Upper lobe of left lung (tissue), 6 donors: ENCODE results near the gene GSTA5. TPM values are rescaled to one million over a fixed set of nuclear protein-coding genes. Genes with fewer than 3 reads are reported as not detected.

Source experiments
- ATAC-seq, 2 donors: fragments of 200-7000 bp; cut with Tn5 transposase; one replicate each; pipeline ENCODE4 v1.9.1; 2022; ENCODE audit warnings: mild to moderate bottlenecking in 2 of 2, moderate library complexity in 2 of 2; ENCODE audit not compliant: low FRiP score in 2 of 2
- DNase-seq, 2 donors: peaks; one replicate each; pipeline ENCODE4 v3.0.0-alpha.2; 2019 to 2020
- H3K27ac ChIP-seq, 4 donors: fragments of 200-600 bp; sonication (generic); one replicate each; pipeline ENCODE4 v1.5.1; 2016 to 2019
- H3K27me3 ChIP-seq, 4 donors: fragments of 200-600 bp; sonication (generic); one replicate each; pipeline ENCODE4 v1.5.1; 2017 to 2019
- H3K36me3 ChIP-seq, 4 donors: fragments of 200-600 bp; sonication (generic); one replicate each; pipeline ENCODE4 v1.5.1; 2016 to 2019
- H3K4me1 ChIP-seq, 4 donors: fragments of 200-600 bp; sonication (generic); one replicate each; pipeline ENCODE4 v1.5.1; 2018 to 2019
- H3K4me3 ChIP-seq, 4 donors: fragments of 200-600 bp; sonication (generic); one replicate each; pipeline ENCODE4 v1.5.1; 2017 to 2019; ENCODE audit warnings: mild to moderate bottlenecking in 2 of 4, moderate library complexity in 1 of 4
- H3K9me3 ChIP-seq, 4 donors: fragments of 200-600 bp; sonication (generic); one replicate each; pipeline ENCODE4 v1.5.1; 2018 to 2019
- EP300 ChIP-seq, 4 donors: sonication (generic); formaldehyde crosslinking; IDR thresholded peaks; one replicate each; pipeline ENCODE4 v1.5.1; 2017; ENCODE audit warnings: antibody characterized with exemption in 4 of 4, control low read depth in 2 of 4
- POLR2A ChIP-seq, 4 donors: fragments of 450-650 bp; IDR thresholded peaks; one replicate each; pipeline ENCODE4 v1.5.1; 2016 to 2017; ENCODE audit warnings: antibody characterized with exemption in 4 of 4, mild to moderate bottlenecking in 2 of 4
- POLR2AphosphoS5 ChIP-seq, 2 donors: sonication (generic); formaldehyde crosslinking; IDR thresholded peaks; one replicate each; pipeline ENCODE4 v1.5.1; 2017; ENCODE audit warnings: antibody characterized with exemption in 2 of 2
- WGBS, 2 donors: methylation state at CpG; one replicate each; pipeline ENCODE4 v1.1.5; 2017 to 2018; 5-methylcytosine and 5-hydroxymethylcytosine counted together
- total RNA-seq, 6 donors: library from RNA; depleted of rRNA in 4 of 6; stranded (reverse); fragments of >200 nt in 4 of 6; gene quantifications; one replicate each; pipeline versions ENCODE4 v1.1.0 to v1.2.1, GENCODE V29; 2016 to 2021
- TF ChIP-seq, protein P1 (sequence below), 6 experiments: fragments of 450-650 bp in 4 of 6; fragments of 200-600 bp in 2 of 6; sonication (generic) in 2 of 6; IDR thresholded peaks; one replicate each; pipeline ENCODE4 v1.5.1; 2016 to 2019; ENCODE audit warnings: antibody characterized with exemption in 6 of 6
- donor health status: DM: no; HTN: no; CAD: no; lungs with moderate emphysema.
- donor health status: DM: no; HTN: yes; CAD: no; lungs with severe emphysema.

The GSTA5 gene
- total RNA-seq, 6 donors from 2014 or later = not detected

DNA sequence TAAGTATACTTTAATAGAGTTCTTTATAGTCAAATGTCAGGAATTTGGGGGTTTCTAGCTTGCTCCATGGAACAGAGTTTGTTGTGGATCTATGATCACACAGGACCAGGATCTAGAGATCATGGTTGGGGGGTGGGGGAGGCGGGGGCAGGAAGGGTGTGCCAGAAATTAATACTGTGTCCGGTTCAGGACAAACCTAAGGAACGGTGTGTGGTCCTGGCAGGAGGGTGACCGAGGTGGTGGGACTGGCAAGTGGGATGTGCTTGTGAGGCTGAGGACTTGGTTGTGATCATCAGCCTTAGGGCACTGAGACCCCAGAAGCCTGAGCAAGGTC lies 41.0 kb upstream of the GSTA5 start:
- whole genome bisulfite sequencing, 2 donors = 39 to 67% methylated on average over 4 of the region's 4 CpGs
- DNase-seq (peak in 1 of 2 donors; percentile 22), ATAC-seq (peak; percentile 24 to 38)
- peak overlapping the region in 2 of 4 donors; percentile 80 to 88 for H3K27ac ChIP-seq
- H3K4me1 ChIP-seq = peaks cover 4 to 9% (median 6%) of the 10 kb centered on the region in 4 donors
- no peaks in the 10 kb centered on the region for H3K9me3 ChIP-seq
- no peaks in the 10 kb centered on the region for H3K36me3 ChIP-seq
- no peaks in the 10 kb centered on the region for H3K27me3 ChIP-seq
- TF ChIP-seq POLR2AphosphoS5 (IDR thresholded peaks at IDR 0.05) = no peak
- TF ChIP-seq, protein P1, sequence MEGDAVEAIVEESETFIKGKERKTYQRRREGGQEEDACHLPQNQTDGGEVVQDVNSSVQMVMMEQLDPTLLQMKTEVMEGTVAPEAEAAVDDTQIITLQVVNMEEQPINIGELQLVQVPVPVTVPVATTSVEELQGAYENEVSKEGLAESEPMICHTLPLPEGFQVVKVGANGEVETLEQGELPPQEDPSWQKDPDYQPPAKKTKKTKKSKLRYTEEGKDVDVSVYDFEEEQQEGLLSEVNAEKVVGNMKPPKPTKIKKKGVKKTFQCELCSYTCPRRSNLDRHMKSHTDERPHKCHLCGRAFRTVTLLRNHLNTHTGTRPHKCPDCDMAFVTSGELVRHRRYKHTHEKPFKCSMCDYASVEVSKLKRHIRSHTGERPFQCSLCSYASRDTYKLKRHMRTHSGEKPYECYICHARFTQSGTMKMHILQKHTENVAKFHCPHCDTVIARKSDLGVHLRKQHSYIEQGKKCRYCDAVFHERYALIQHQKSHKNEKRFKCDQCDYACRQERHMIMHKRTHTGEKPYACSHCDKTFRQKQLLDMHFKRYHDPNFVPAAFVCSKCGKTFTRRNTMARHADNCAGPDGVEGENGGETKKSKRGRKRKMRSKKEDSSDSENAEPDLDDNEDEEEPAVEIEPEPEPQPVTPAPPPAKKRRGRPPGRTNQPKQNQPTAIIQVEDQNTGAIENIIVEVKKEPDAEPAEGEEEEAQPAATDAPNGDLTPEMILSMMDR (IDR thresholded peaks at IDR 0.05) = no peak
- peak overlapping the region in 3 of 4 donors; percentile 48 to 61 (median 60) for H3K4me3 ChIP-seq

DNA sequence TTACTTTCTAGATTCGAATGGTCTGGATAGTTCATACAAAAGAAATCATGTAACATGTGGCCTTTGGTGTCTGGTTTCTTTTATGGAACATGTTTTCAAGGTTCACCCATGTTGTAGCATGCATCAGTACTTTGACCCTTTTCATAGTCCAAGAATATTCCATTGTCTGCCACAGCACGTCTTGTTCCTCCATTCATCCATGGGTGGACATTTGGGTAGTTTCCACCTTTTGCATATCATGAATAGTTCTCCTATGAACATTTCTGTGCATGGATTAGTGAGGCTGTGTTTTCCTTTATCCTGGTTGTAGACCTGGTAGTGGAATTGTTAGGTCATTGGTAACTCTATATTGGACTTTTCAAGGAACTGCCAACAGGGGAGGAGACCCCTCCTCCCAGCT lies 37.2 kb upstream of the GSTA5 start:
- no peak overlapping the region for H3K4me3 ChIP-seq
- no peak for ATAC-seq
- whole genome bisulfite sequencing, 2 donors = 76 to 78% methylated on average over 2 of the region's 2 CpGs
- H3K36me3 ChIP-seq = no peaks in the 10 kb centered on the region
- H3K4me1 ChIP-seq = peaks cover 4 to 12% (median 6%) of the 10 kb centered on the region in 4 donors
- no peak overlapping the region for H3K27ac ChIP-seq
- H3K27me3 ChIP-seq = no peaks in the 10 kb centered on the region
- DNase-seq = no peak
- no peaks in the 10 kb centered on the region for H3K9me3 ChIP-seq
- TF ChIP-seq POLR2AphosphoS5 (IDR thresholded peaks at IDR 0.05) (no peak), EP300 (IDR thresholded peaks at IDR 0.05) (no peak), POLR2A (IDR thresholded peaks at IDR 0.05) (no peak)
- TF ChIP-seq, protein P1 (IDR thresholded peaks at IDR 0.05) = no peak

DNA sequence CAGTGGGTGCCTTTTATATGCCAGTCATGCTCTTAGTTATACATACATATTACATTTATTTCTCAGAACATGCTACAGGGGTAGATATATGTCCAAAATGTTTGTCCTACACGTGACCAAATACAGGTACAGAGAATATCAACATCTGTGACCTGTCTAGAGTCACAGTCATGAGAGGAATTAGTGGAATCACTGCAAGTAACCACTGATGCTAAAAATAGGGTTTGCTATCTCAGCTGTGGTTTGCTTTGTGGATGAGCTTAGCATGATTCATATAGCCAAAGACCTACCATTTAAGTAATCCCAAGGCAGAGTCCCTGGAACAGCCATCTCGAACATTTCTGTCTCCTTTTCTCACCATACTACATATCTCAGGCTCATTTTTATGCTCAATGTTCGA lies 36.6 kb upstream of the GSTA5 start:
- WGBS, 2 donors = 78 to 81% methylated on average over 3 of the region's 3 CpGs
- Histone ChIP-seq H3K36me3 (no peaks in the 10 kb centered on the region), H3K9me3 (no peaks in the 10 kb centered on the region), H3K27me3 (no peaks in the 10 kb centered on the region), H3K4me1 (peaks cover 4 to 12% (median 6%) of the 10 kb centered on the region in 4 donors), H3K27ac (no peak overlapping the region), H3K4me3 (no peak overlapping the region)
- TF ChIP-seq POLR2A (IDR thresholded peaks at IDR 0.05) (no peak), POLR2AphosphoS5 (IDR thresholded peaks at IDR 0.05) (no peak), EP300 (IDR thresholded peaks at IDR 0.05) (no peak)
- TF ChIP-seq, protein P1 (IDR thresholded peaks at IDR 0.05) = no peak
- ATAC-seq (no peak), DNase-seq (no peak)

DNA sequence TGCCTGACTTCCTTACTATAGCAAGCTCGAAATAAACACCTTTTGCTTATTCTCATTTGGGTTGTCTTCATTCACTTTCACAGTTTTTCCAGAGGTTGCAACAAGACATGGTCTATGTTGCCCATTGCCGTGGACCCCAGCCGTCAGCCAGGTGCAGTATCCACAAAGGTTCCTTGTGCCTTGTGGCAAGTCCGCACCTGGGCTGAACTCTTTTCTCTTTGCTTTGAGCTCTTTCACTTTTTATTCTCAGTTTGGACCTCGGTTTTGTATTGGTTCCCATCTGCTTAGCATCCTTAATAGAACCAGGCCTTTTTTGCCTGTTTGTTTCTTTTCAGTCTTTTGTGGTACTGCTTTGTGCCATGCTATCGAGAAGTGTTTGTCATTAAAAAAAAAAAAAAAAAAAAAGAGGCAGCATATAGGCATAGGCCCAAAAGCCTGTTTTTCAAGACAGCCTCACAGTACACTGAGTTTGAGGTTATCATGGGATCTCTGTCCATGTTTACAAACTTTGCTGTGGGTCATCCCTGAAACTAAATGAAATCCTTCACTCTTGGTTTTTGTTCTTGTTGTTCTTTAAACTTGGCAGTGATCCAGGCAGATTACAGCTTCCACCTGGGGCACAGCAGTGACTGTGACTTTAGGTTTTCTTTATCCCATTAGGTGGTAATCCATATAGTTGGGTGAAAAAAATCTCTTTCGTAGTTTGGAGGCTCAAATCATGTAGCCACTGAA lies 35.6 kb upstream of the GSTA5 start:
- 87 to 89% methylated on average over 7 of the region's 7 CpGs for WGBS, 2 donors
- H3K27me3 ChIP-seq = no peaks in the 10 kb centered on the region
- no peaks in the 10 kb centered on the region for H3K36me3 ChIP-seq
- no peak for DNase-seq
- peaks cover 0 to 6% (median under 1%) of the 10 kb centered on the region in 4 donors for H3K4me1 ChIP-seq
- no peak for ATAC-seq
- H3K4me3 ChIP-seq = no peak overlapping the region
- H3K27ac ChIP-seq = no peak overlapping the region
- H3K9me3 ChIP-seq = no peaks in the 10 kb centered on the region
- no peak for TF ChIP-seq POLR2A (IDR thresholded peaks at IDR 0.05)
- no peak for TF ChIP-seq POLR2AphosphoS5 (IDR thresholded peaks at IDR 0.05)
- no peak for TF ChIP-seq EP300 (IDR thresholded peaks at IDR 0.05)
- TF ChIP-seq, protein P1 (IDR thresholded peaks at IDR 0.05) = no peak

DNA sequence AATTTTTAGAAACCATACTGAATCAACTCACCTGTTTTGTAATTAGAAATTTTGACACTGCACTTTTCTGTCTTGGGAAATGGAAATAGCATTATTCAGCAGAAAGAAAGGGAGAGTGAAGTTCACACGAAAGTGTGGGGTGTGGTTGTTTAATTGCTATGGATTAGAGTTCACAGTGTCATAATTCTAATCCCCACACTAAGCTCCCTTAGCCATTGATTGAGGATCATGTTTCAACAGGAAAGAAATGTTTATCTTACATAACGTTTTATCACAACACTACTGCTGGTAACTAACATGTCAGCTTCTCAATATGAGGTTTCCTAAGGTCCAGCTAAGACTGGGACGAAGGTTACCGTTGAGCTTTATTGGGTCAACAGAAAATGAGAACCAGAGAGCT lies 31.4 kb upstream of the GSTA5 start:
- DNase-seq = no peak
- 45 to 48% methylated on average over 4 of the region's 4 CpGs for WGBS, 2 donors
- no peak overlapping the region for H3K27ac ChIP-seq

More for the DNA sequence above, 31.4 kb upstream of the GSTA5 start:
- Histone ChIP-seq H3K36me3 (no peaks in the 10 kb centered on the region), H3K9me3 (no peaks in the 10 kb centered on the region), H3K4me1 (peaks cover 0 to 4% (median 0%) of the 10 kb centered on the region in 4 donors), H3K4me3 (no peak overlapping the region), H3K27me3 (no peaks in the 10 kb centered on the region)
- TF ChIP-seq POLR2AphosphoS5 (IDR thresholded peaks at IDR 0.05) (no peak), POLR2A (IDR thresholded peaks at IDR 0.05) (no peak), EP300 (IDR thresholded peaks at IDR 0.05) (no peak)
- TF ChIP-seq, protein P1 (IDR thresholded peaks at IDR 0.05) = no peak
- no peak for ATAC-seq
